ENCODE data around the gene MRPS25.

GRCh38 chr3:15063238-15063637, 1.9 kb downstream of the MRPS25 start:
- TF ChIP-seq EP300 (conservative IDR thresholded peaks at IDR 0.05; ENCODE audit: poor library complexity, severe bottlenecking), result no peak
- no peak for TF ChIP-seq CTCF (IDR thresholded peaks at IDR 0.05; ENCODE audit: poor library complexity, severe bottlenecking)
- no peak for TF ChIP-seq EZH2 (IDR thresholded peaks at IDR 0.05; ENCODE audit: borderline replicate concordance, insufficient read depth, low read length, poor library complexity, severe bottlenecking)
- no peak for TF ChIP-seq TAF1 (IDR thresholded peaks at IDR 0.05; ENCODE audit: low read depth)
- TF ChIP-seq POLR2AphosphoS5 (IDR thresholded peaks at IDR 0.05), result no peak
- no peak for TF ChIP-seq SMC3 (conservative IDR thresholded peaks at IDR 0.05; ENCODE audit: poor library complexity)
